IMR-90 (cell line): Measurements from ENCODE around the gene AHDC1. TPM values are rescaled to one million over a fixed set of nuclear protein-coding genes. Genes with fewer than 3 reads are reported as not detected.

Experiments
- ATAC-seq: fragments of 200-7000 bp; cut with Tn5 transposase; 2 replicates; pipeline ENCODE4 v1.9.1; 2020; ENCODE audit warnings: low read depth, mild to moderate bottlenecking, moderate library complexity
- BruUV-seq: library from RNA; stranded (reverse); fragments of 400-500 nt; replicated peaks from 2 replicates; lab custom pipeline; 2021; lab: Mats Ljungman, UMichigan
- CTCF ChIA-PET: fragments of 300-600 bp; formaldehyde crosslinking; extraction: SDS; loops from one replicate; lab custom pipeline; 2021; ENCODE audit warnings: antibody characterized with exemption; lab: Yijun Ruan, JAX
- POLR2A ChIA-PET: fragments of 300-600 bp; sonication (Branson Sonifier 250); formaldehyde crosslinking; loops from one replicate; lab custom pipeline; 2022; ENCODE audit warnings: antibody characterized with exemption; ENCODE audit not compliant: unreplicated experiment; lab: Charles Lee
- DNase-seq: peaks from one replicate; pipeline ENCODE4 v3.0.0; 2013
- H2AFZ ChIP-seq: replicated peaks from 2 replicates; pipeline ENCODE3; 2013; ENCODE audit warnings: low read length, mild to moderate bottlenecking; ENCODE audit not compliant: poor library complexity
- H2AK5ac ChIP-seq: 2 replicates; pipeline ENCODE4 v1.6.1; 2013; ENCODE audit warnings: low read depth, low read length, inconsistent platforms
- H2AK9ac ChIP-seq: replicated peaks from 2 replicates; pipeline ENCODE3; 2013; ENCODE audit warnings: mild to moderate bottlenecking, low read depth, low read length, moderate library complexity; ENCODE audit not compliant: poor library complexity
- H2BK120ac ChIP-seq: 2 replicates; pipeline ENCODE4 v1.6.1; 2013; ENCODE audit warnings: low read depth, low read length, inconsistent platforms
- H2BK15ac ChIP-seq: 3 replicates; pipeline ENCODE4 v1.6.1; 2013; ENCODE audit warnings: low read depth, low read length, inconsistent platforms
- H2BK20ac ChIP-seq: 2 replicates; pipeline ENCODE4 v1.6.1; 2013; ENCODE audit warnings: low read depth, mild to moderate bottlenecking, inconsistent platforms, low read length, moderate library complexity
- H2BK5ac ChIP-seq: 2 replicates; pipeline ENCODE4 v1.6.1; 2013; ENCODE audit warnings: mild to moderate bottlenecking, low read depth, low read length, inconsistent platforms; ENCODE audit not compliant: poor library complexity, severe bottlenecking
- H3K14ac ChIP-seq: replicated peaks from 2 replicates; pipeline ENCODE4 v1.6.1; 2013; ENCODE audit warnings: low read depth, low read length, inconsistent platforms
- H3K18ac ChIP-seq: 2 replicates; pipeline ENCODE4 v1.6.1; 2013; ENCODE audit warnings: low read depth, low read length, control low read depth
- H3K23ac ChIP-seq: 2 replicates; pipeline ENCODE4 v1.6.1; 2013; ENCODE audit warnings: low read depth, low read length, inconsistent platforms
- H3K27ac ChIP-seq: 2 replicates; pipeline ENCODE4 v1.5.1; 2013; ENCODE audit warnings: mild to moderate bottlenecking, control low read depth, low read length; ENCODE audit not compliant: insufficient read depth
- H3K27me3 ChIP-seq: 2 replicates; pipeline ENCODE4 v1.6.1; 2013; ENCODE audit warnings: low read length; ENCODE audit not compliant: control insufficient read depth, insufficient read depth
- H3K36me3 ChIP-seq: 2 replicates; pipeline ENCODE4 v1.6.1; 2013; ENCODE audit warnings: low read length, mixed read lengths; ENCODE audit not compliant: control insufficient read depth, insufficient read depth
- H3K4ac ChIP-seq: 2 replicates; pipeline ENCODE4 v1.6.1; 2013; ENCODE audit warnings: low read depth, low read length, inconsistent platforms
- H3K4me1 ChIP-seq: 2 replicates; pipeline ENCODE4 v1.6.1; 2013; ENCODE audit warnings: low read length, mixed read lengths; ENCODE audit not compliant: control insufficient read depth, insufficient read depth
- H3K4me2 ChIP-seq: 2 replicates; pipeline ENCODE4 v1.6.1; 2013; ENCODE audit warnings: low read depth, mild to moderate bottlenecking, control low read depth, low read length, moderate library complexity
- H3K4me3 ChIP-seq: 2 replicates; pipeline ENCODE4 v1.5.1; 2013; ENCODE audit warnings: low read depth, mild to moderate bottlenecking, control low read depth, low read length, moderate library complexity; ENCODE audit not compliant: insufficient read depth
- H3K56ac ChIP-seq: 2 replicates; pipeline ENCODE4 v1.6.1; 2013; ENCODE audit warnings: low read length, inconsistent platforms; ENCODE audit not compliant: insufficient read depth; ENCODE audit errors: extremely low read depth
- H3K79me1 ChIP-seq, 2 experiments: 2 replicates each; pipeline ENCODE4 v1.6.1; 2013; ENCODE audit warnings: low read length in 2 of 2, inconsistent platforms in 1 of 2, low read depth in 1 of 2
- H3K9ac ChIP-seq: 2 replicates; pipeline ENCODE4 v1.6.1; 2013; ENCODE audit warnings: low read depth, low read length, control low read depth
- H3K9me1 ChIP-seq: 2 replicates; pipeline ENCODE4 v1.6.1; 2013; ENCODE audit warnings: low read length, inconsistent platforms; ENCODE audit not compliant: insufficient read depth
- H3K9me3 ChIP-seq: 2 replicates; pipeline ENCODE4 v1.6.1; 2013; ENCODE audit warnings: low read length; ENCODE audit not compliant: control insufficient read depth, insufficient read depth
- H4K20me1 ChIP-seq: 2 replicates; pipeline ENCODE4 v1.6.1; 2013; ENCODE audit warnings: low read length, inconsistent platforms; ENCODE audit not compliant: insufficient read depth
- H4K5ac ChIP-seq: 2 replicates; pipeline ENCODE4 v1.6.1; 2013; ENCODE audit warnings: mild to moderate bottlenecking, low read depth, low read length, control low read depth
- H4K8ac ChIP-seq, 2 experiments: 2 replicates each; pipeline ENCODE4 v1.6.1; 2013; ENCODE audit warnings: low read depth in 2 of 2, low read length in 2 of 2, control low read depth in 1 of 2, inconsistent platforms in 1 of 2
- H4K91ac ChIP-seq: 2 replicates; pipeline ENCODE4 v1.6.1; 2013; ENCODE audit warnings: low read depth, low read length, inconsistent platforms; ENCODE audit not compliant: insufficient read depth
- BHLHE40 ChIP-seq: fragments of 150-350 bp; IDR thresholded peaks from 2 replicates; pipeline ENCODE4 v1.6.1; 2016; ENCODE audit warnings: mild to moderate bottlenecking, low read depth, low read length
- CEBPB ChIP-seq: IDR thresholded peaks from 2 replicates; pipeline ENCODE4 v1.6.1; 2012; ENCODE audit warnings: low read depth, low read length, improper control_type of control experiment
- FOS ChIP-seq: fragments of 150-350 bp; IDR thresholded peaks from 2 replicates; pipeline ENCODE4 v1.6.1; 2016; ENCODE audit warnings: low read depth, low read length
- MAFK ChIP-seq: IDR thresholded peaks from 2 replicates; pipeline ENCODE4 v1.6.1; 2012; ENCODE audit warnings: low read depth, low read length, improper control_type of control experiment
- NFE2L2 ChIP-seq: fragments of 150-350 bp; IDR thresholded peaks from 2 replicates; pipeline ENCODE4 v1.6.1; 2016; ENCODE audit warnings: low read depth, mild to moderate bottlenecking, low read length
- POLR2A ChIP-seq: IDR thresholded peaks from 2 replicates; pipeline ENCODE4 v1.6.1; 2012; ENCODE audit warnings: mild to moderate bottlenecking, low read depth, low read length
- RAD21 ChIP-seq: IDR thresholded peaks from 2 replicates; pipeline ENCODE4 v1.6.1; 2012; ENCODE audit warnings: low read length, improper control_type of control experiment
- RCOR1 ChIP-seq: IDR thresholded peaks from 2 replicates; pipeline ENCODE4 v1.6.1; 2012; ENCODE audit warnings: mild to moderate bottlenecking, low read length, improper control_type of control experiment; ENCODE audit not compliant: insufficient replicate concordance
- RFX5 ChIP-seq: IDR thresholded peaks from 2 replicates; pipeline ENCODE4 v1.8.0; 2012; ENCODE audit warnings: low read depth, mild to moderate bottlenecking, low read length, moderate library complexity
- WGBS, 2 experiments: methylation state at CpG; one replicate each; pipeline versions ENCODE4 v1.1.5 to v1.1.7; 2013; ENCODE audit warnings: missing lambda C conversion rate in 2 of 2; ENCODE audit not compliant: insufficient read length in 1 of 2; ENCODE audit errors: extremely low coverage in 2 of 2; 5-methylcytosine and 5-hydroxymethylcytosine counted together
- dilution Hi-C: fragments of 300-500 bp; cut with HindIII; formaldehyde crosslinking; loops from one replicate; pipeline ENCODE4 v1.14.3; 2018; ENCODE audit warnings: low sequenced_read_pairs; ENCODE audit not compliant: unreplicated experiment
- in situ Hi-C: fragments of 300-500 bp; cut with MboI; formaldehyde crosslinking; loops from 3 replicates; pipeline ENCODE4 v1.14.3; 2019; ENCODE audit warnings: low sequenced_read_pairs, inconsistent platforms, mixed read lengths
- intact Hi-C: fragments of 100-400 bp; cut with micrococcal nuclease; formaldehyde crosslinking; loops from 2 replicates; pipeline ENCODE4 v1.10.0; 2022
- polyA plus RNA-seq, 3 experiments: library from polyadenylated mRNA; depleted of rRNA; stranded (reverse); fragments of >200 nt; gene quantifications; 2 replicates each; pipeline ENCODE4 v1.2.3, GENCODE V29; 2012; ENCODE audit warnings: low replicate concordance in 1 of 3
- total RNA-seq: library from RNA; depleted of rRNA; stranded (reverse); fragments of >200 nt; gene quantifications from 2 replicates; pipeline ENCODE4 v1.2.3, GENCODE V29; 2012
- TF ChIP-seq, protein P1 (sequence below): conservative IDR thresholded peaks from 2 replicates; pipeline ENCODE4 v1.5.1; 2012; ENCODE audit warnings: mild to moderate bottlenecking, low read depth, low read length, improper control_type of control experiment

AHDC1 gene
- total and polyA plus RNA-seq, 2 of the 4 experiments (the other 2 are of a cell fraction) = 2.0 to 11.6 TPM

DNA sequence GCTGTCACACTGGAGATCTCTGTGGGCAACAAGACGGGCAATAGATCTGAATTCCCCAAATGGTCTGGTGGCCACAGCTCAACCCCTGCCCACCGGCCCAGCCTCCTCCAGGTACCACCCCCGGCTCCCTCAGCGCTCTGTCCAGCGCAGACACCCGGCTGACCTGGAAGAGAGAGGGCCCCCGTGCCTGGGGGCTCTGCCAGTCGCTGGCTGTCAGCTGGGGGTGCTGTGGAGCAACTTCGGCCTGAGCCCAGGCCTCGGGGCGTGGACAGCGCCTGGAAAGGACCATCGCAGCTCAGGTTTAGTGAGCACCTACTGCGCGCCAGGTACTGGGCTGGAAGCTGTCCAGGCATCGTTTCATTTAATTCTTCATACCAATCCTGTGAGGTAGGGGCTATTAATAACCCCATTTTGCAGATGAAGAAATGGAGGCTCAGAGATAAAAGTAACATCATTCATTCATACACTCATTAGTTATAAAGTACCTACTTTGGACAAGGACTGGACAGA is 51.0 kb downstream of the AHDC1 start:
- in situ Hi-C loops (no loop called here), dilution Hi-C loops (no loop called here)

More for the DNA sequence above, 51.0 kb downstream of the AHDC1 start:
- H4K91ac ChIP-seq = no peak overlapping the region
- ChIA-PET POLR2A (no interaction called here), CTCF (no interaction called here)
- no peak overlapping the region for H3K27ac ChIP-seq
- H2BK5ac ChIP-seq = no peak overlapping the region
- no peak overlapping the region for H2AFZ ChIP-seq
- no peak overlapping the region for H3K23ac ChIP-seq
- peaks cover 22% of the 10 kb centered on the region for H3K4me1 ChIP-seq
- intact Hi-C loops = no loop called here
- H2BK20ac ChIP-seq = no peak overlapping the region
- no peak overlapping the region for H2AK9ac ChIP-seq
- no peak overlapping the region for H3K56ac ChIP-seq
- H3K4me2 ChIP-seq = no peak overlapping the region
- no peak overlapping the region for H2AK5ac ChIP-seq
- H4K20me1 ChIP-seq = peaks cover 6% of the 10 kb centered on the region
- no peaks in the 10 kb centered on the region for H3K27me3 ChIP-seq
- peaks cover 5% of the 10 kb centered on the region for H3K9me1 ChIP-seq
- H3K36me3 ChIP-seq = peaks cover 42% of the 10 kb centered on the region
- H3K9ac ChIP-seq = no peak overlapping the region
- DNase-seq (no peak), ATAC-seq (no peak)
- H4K5ac ChIP-seq = no peak overlapping the region
- no peak overlapping the region for H3K14ac ChIP-seq
- no peak overlapping the region for H3K4ac ChIP-seq
- no peaks in the 10 kb centered on the region for H3K9me3 ChIP-seq
- H3K4me3 ChIP-seq = no peak overlapping the region
- whole genome bisulfite sequencing, 2 experiments = 86% methylated on average over 7 of the region's 16 CpGs; no CpG with 5 or more reads in 1 of the 2 experiments
- no TSS peak for BruUV-seq
- H3K79me1 ChIP-seq = peaks cover 5 to 34% of the 10 kb centered on the region in 2 experiments; a peak in 3 of 4 replicates
- no peak overlapping the region for H4K8ac ChIP-seq
- no peak overlapping the region for H2BK120ac ChIP-seq
- TF ChIP-seq FOS (no peak), MAFK (no peak), NFE2L2 (no peak), RAD21 (no peak), BHLHE40 (no peak), RCOR1 (no peak), POLR2A (no peak), RFX5 (no peak), CEBPB (no peak)
- TF ChIP-seq, protein P1, sequence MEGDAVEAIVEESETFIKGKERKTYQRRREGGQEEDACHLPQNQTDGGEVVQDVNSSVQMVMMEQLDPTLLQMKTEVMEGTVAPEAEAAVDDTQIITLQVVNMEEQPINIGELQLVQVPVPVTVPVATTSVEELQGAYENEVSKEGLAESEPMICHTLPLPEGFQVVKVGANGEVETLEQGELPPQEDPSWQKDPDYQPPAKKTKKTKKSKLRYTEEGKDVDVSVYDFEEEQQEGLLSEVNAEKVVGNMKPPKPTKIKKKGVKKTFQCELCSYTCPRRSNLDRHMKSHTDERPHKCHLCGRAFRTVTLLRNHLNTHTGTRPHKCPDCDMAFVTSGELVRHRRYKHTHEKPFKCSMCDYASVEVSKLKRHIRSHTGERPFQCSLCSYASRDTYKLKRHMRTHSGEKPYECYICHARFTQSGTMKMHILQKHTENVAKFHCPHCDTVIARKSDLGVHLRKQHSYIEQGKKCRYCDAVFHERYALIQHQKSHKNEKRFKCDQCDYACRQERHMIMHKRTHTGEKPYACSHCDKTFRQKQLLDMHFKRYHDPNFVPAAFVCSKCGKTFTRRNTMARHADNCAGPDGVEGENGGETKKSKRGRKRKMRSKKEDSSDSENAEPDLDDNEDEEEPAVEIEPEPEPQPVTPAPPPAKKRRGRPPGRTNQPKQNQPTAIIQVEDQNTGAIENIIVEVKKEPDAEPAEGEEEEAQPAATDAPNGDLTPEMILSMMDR = no peak
- H3K18ac ChIP-seq = no peak overlapping the region
- no peak overlapping the region for H2BK15ac ChIP-seq
